B cell (primary cell): ENCODE measurements around the gene ADD3.

Source experiments
- CTCF ChIP-seq: fragments of 200-600 bp; IDR thresholded peaks from one replicate; pipeline ENCODE4 v1.8.0; 2022; ENCODE audit warnings: antibody characterized with exemption, mild to moderate bottlenecking
- EZH2 ChIP-seq: IDR thresholded peaks from 2 replicates; pipeline ENCODE4 v1.6.1; 2012; ENCODE audit warnings: borderline replicate concordance, low read depth, mild to moderate bottlenecking, moderate library complexity, low read length; ENCODE audit not compliant: insufficient read depth, poor library complexity, severe bottlenecking

- TF ChIP-seq EZH2 = no peak
- TF ChIP-seq CTCF = no peak
Observed at GRCh38 chr10:110008518-110009339, 945 bp downstream of the ADD3 start.
